ENCODE results near the gene COL5A2.

DNA sequence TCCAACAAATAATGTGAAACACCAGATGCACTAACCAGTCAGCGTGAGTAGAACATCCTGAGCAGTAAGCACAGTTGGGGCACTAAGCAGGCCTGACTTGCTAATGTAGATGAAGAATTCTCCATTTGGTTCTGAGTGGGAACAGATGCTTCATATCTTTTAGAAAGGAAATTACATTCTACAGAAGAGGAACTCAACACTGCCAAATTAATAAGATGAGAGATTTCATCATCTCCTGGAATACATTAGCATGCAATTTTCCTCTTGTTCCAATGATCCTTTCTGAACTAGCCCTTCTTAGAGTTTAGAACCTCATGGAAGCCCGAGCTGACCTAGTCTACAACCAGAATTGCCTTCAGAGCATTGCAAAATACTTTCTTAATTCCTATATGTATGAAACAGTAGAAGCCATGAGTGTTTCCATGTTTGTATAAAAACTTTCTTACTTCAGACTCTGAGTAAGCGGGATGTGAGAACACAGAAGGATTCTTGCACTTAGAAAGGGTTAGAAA, 34.8 kb downstream of the COL5A2 start:
- TF ChIP-seq POLR2A (IDR thresholded peaks at IDR 0.05), result no peak
- TF ChIP-seq, protein P1, sequence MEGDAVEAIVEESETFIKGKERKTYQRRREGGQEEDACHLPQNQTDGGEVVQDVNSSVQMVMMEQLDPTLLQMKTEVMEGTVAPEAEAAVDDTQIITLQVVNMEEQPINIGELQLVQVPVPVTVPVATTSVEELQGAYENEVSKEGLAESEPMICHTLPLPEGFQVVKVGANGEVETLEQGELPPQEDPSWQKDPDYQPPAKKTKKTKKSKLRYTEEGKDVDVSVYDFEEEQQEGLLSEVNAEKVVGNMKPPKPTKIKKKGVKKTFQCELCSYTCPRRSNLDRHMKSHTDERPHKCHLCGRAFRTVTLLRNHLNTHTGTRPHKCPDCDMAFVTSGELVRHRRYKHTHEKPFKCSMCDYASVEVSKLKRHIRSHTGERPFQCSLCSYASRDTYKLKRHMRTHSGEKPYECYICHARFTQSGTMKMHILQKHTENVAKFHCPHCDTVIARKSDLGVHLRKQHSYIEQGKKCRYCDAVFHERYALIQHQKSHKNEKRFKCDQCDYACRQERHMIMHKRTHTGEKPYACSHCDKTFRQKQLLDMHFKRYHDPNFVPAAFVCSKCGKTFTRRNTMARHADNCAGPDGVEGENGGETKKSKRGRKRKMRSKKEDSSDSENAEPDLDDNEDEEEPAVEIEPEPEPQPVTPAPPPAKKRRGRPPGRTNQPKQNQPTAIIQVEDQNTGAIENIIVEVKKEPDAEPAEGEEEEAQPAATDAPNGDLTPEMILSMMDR (IDR thresholded peaks at IDR 0.05), result no peak

Measured in heart left ventricle (tissue), 13 donors.